ENCODE measurements around the gene PDZD2. TPM values are rescaled to one million over a fixed set of nuclear protein-coding genes. Genes with fewer than 3 reads are reported as not detected.

Gene PDZD2
- total and polyA plus RNA-seq, 8 donors = under 0.01 to 61.3 (median 5.8) TPM

DNA sequence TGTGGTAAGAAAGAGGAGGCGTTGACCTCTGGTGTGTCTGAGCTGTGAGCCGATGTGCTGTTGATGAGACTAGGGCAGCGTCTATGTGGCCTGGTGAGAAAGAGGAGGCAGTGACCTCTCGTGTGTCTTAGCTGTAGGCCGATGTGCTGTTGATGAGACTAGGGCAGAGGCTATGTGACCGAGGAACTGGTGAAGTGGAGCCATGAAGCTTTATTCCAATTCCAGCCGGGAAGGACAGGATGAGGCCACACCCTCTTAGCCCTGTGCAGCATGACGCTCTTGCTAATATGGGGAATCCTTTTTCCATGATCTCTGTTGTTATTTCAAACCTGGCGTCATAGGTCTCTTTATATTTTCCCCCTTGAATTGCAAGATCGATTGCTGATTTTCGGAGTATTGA is 362.8 kb downstream of the PDZD2 start:
- 83 to 87% (median 86%) methylated on average over 11 of the region's 11 CpGs for WGBS, 5 donors

DNA sequence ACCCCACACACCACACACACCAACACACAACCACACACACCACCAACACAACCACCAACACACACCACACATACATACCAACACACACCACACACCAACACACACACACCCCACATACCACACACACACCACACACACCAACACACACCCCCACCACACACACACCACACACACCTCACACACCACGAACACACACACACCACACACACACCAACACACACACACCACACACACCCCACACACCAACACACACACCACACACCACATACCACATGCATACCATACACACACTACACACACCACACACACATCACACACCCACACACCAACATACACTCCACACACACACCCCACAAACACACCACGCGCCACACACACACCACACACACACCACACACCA is 363.8 kb downstream of the PDZD2 start:
- TF ChIP-seq POLR2A (IDR thresholded peaks at IDR 0.05) (no peak), CTCF (IDR thresholded peaks at IDR 0.05) (no peak), POLR2AphosphoS5 (IDR thresholded peaks at IDR 0.05) (no peak)
- intact Hi-C loops (cut with DNase I; ENCODE audit: low total_unique reads) = no loop called here
- no peaks in the 10 kb centered on the region for H3K4me1 ChIP-seq
- no peak overlapping the region for H3K4me3 ChIP-seq
- 54 to 67% (median 67%) methylated on average over 3 of the region's 3 CpGs for WGBS, 5 donors
- no peak overlapping the region for H3K27ac ChIP-seq
- DNase-seq = no peak
- no peaks in the 10 kb centered on the region for H3K27me3 ChIP-seq
- H3K9me3 ChIP-seq = no peaks in the 10 kb centered on the region
- H3K36me3 ChIP-seq = peaks cover 0 to 5% (median 0%) of the 10 kb centered on the region in 4 donors

More for the DNA sequence above, 362.8 kb downstream of the PDZD2 start:
- Histone ChIP-seq H3K4me3 (no peak overlapping the region), H3K36me3 (peaks cover 0 to 5% (median 0%) of the 10 kb centered on the region in 4 donors), H3K9me3 (no peaks in the 10 kb centered on the region), H3K27ac (no peak overlapping the region), H3K4me1 (no peaks in the 10 kb centered on the region), H3K27me3 (no peaks in the 10 kb centered on the region)
- intact Hi-C loops (cut with DNase I; ENCODE audit: low total_unique reads) = no loop called here
- DNase-seq = no peak
- no peak for TF ChIP-seq EP300 (IDR thresholded peaks at IDR 0.05)

GRCh38 chr5:32003981-32004380 is 365.1 kb downstream of the PDZD2 start:
- no peaks in the 10 kb centered on the region for H3K27me3 ChIP-seq
- H3K9me3 ChIP-seq = no peaks in the 10 kb centered on the region
- no peaks in the 10 kb centered on the region for H3K4me1 ChIP-seq
- no peak overlapping the region for H3K27ac ChIP-seq
- TF ChIP-seq POLR2AphosphoS5 (IDR thresholded peaks at IDR 0.05) (no peak), CTCF (IDR thresholded peaks at IDR 0.05) (no peak), POLR2A (IDR thresholded peaks at IDR 0.05) (no peak), EP300 (IDR thresholded peaks at IDR 0.05) (no peak)
- intact Hi-C loops (cut with DNase I; ENCODE audit: low total_unique reads) = no loop called here
- peaks cover 0 to 5% (median 0%) of the 10 kb centered on the region in 4 donors for H3K36me3 ChIP-seq
- no peak for DNase-seq
- 45 to 65% (median 52%) methylated on average over 4 of the region's 4 CpGs for whole genome bisulfite sequencing, 5 donors
- no peak overlapping the region for H3K4me3 ChIP-seq

DNA sequence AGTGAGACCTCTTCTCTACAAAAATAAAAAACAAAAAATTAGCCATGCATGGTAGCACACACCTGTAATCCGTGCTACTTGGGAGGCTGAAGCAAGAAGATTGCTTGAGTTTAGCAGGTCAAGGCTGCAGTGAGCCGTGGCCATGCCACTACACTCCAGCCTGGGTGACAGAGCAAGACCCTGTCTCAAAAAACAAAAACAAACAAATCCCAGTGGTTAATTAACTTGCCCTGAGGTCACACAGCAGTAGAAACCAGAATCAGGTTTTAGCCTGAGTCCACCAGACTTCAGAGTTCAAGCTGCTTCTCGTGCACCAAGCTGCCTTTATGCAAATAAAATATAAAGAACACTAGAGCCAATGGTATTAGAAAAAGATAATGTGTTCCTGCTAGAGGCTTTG is 365.5 kb downstream of the PDZD2 start:
- Histone ChIP-seq H3K4me3 (no peak overlapping the region), H3K36me3 (peaks cover 0 to 5% (median 0%) of the 10 kb centered on the region in 4 donors), H3K4me1 (no peaks in the 10 kb centered on the region), H3K27me3 (no peaks in the 10 kb centered on the region), H3K9me3 (no peaks in the 10 kb centered on the region), H3K27ac (no peak overlapping the region)
- intact Hi-C loops (cut with DNase I; ENCODE audit: low total_unique reads) = no loop called here
- DNase-seq = no peak
- WGBS, 5 donors = 68 to 88% (median 79%) methylated on average over 3 of the region's 3 CpGs
- no peak for TF ChIP-seq CTCF (IDR thresholded peaks at IDR 0.05)
- no peak for TF ChIP-seq POLR2A (IDR thresholded peaks at IDR 0.05)
- TF ChIP-seq EP300 (IDR thresholded peaks at IDR 0.05) = no peak
- TF ChIP-seq POLR2AphosphoS5 (IDR thresholded peaks at IDR 0.05) = no peak

- TF ChIP-seq CTCF (IDR thresholded peaks at IDR 0.05) (no peak), POLR2AphosphoS5 (IDR thresholded peaks at IDR 0.05) (no peak), POLR2A (IDR thresholded peaks at IDR 0.05) (no peak), EP300 (IDR thresholded peaks at IDR 0.05) (no peak)
- DNase-seq = no peak
- 91 to 96% (median 94%) methylated on average over 9 of the region's 9 CpGs for WGBS, 5 donors
- intact Hi-C loops (cut with DNase I; ENCODE audit: low total_unique reads) = no loop called here
- Histone ChIP-seq H3K36me3 (peaks cover 0 to 6% (median 0%) of the 10 kb centered on the region in 4 donors), H3K4me1 (no peaks in the 10 kb centered on the region), H3K9me3 (no peaks in the 10 kb centered on the region), H3K27me3 (no peaks in the 10 kb centered on the region), H3K27ac (no peak overlapping the region), H3K4me3 (no peak overlapping the region)
Observed at GRCh38 chr5:32008746-32009145, 369.8 kb downstream of the PDZD2 start.

Data from stomach (tissue), 9 donors.